Calu3 (cell line): Measurements from ENCODE around the gene EGFLAM. TPM values are rescaled to one million over a fixed set of nuclear protein-coding genes. Genes with fewer than 3 reads are reported as not detected.

Experiments used
- BruUV-seq: library from RNA; stranded (reverse); fragments of 400-500 nt; replicated peaks from 2 replicates; lab custom pipeline; 2021; lab: Mats Ljungman, UMichigan
- CTCF ChIA-PET: fragments of 300-600 bp; sonication (Branson Sonifier 250); formaldehyde crosslinking; loops from one replicate; lab custom pipeline; 2022; ENCODE audit warnings: antibody characterized with exemption; lab: Charles Lee
- DNase-seq: peaks from one replicate; pipeline ENCODE4 v3.0.0; 2022
- H3K27ac Mint-ChIP-seq: one replicate; pipeline ENCODE4 v1.8.0; 2022; ENCODE audit warnings: mixed read lengths; ENCODE audit not compliant: unreplicated experiment
- H3K27me3 Mint-ChIP-seq: one replicate; pipeline ENCODE4 v1.8.0; 2022; ENCODE audit warnings: mixed read lengths; ENCODE audit not compliant: unreplicated experiment
- H3K36me3 Mint-ChIP-seq: one replicate; pipeline ENCODE4 v1.8.0; 2022; ENCODE audit warnings: mild to moderate bottlenecking, moderate library complexity, mixed read lengths; ENCODE audit not compliant: insufficient read depth, unreplicated experiment
- H3K4me1 Mint-ChIP-seq: one replicate; pipeline ENCODE4 v1.8.0; 2022; ENCODE audit warnings: mild to moderate bottlenecking, low read depth, mixed read lengths; ENCODE audit not compliant: unreplicated experiment
- H3K4me3 Mint-ChIP-seq: one replicate; pipeline ENCODE4 v1.8.0; 2022; ENCODE audit warnings: mild to moderate bottlenecking, low read depth, moderate library complexity, mixed read lengths; ENCODE audit not compliant: unreplicated experiment
- H3K9me3 Mint-ChIP-seq: one replicate; pipeline ENCODE4 v1.8.0; 2022; ENCODE audit warnings: low read depth, mixed read lengths; ENCODE audit not compliant: unreplicated experiment
- intact Hi-C: fragments of 100-400 bp; cut with micrococcal nuclease; formaldehyde crosslinking; loops from one replicate; pipeline ENCODE4 v1.10.0; 2022; ENCODE audit not compliant: unreplicated experiment
- total RNA-seq: library from RNA; stranded (reverse); gene quantifications from 2 replicates; pipeline ENCODE4 v1.2.3, GENCODE V29; 2022
- TF ChIP-seq, protein P1 (sequence below): fragments of 200-600 bp; IDR thresholded peaks from one replicate; pipeline ENCODE4 v1.8.0; 2022; ENCODE audit warnings: antibody characterized with exemption; ENCODE audit not compliant: unreplicated experiment

EGFLAM gene
- total RNA-seq, 1 experiment from 2014 or later, result not detected

DNA sequence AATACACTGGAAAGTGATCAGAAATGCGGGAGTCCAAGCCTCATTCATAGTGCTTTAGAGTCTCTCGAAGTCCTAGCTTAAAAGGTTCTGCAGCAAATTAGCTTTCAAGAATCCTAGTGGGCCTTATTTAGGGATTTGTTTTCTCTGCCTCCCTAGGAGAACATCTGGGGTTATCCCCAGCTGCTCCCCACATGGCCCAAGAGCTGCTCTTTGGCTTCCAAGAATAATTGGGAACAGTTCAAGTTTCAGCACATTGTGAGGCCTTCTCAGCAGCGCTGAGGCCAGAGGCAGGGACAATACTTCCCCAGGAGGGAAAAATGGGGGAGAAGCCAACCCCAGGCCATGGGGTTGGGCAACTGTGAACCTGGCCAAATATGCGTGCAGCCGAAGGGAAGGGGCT lies 189.4 kb downstream of the EGFLAM start:
- no TSS peak for BruUV-seq
- intact Hi-C loops, result no loop called here
- TF ChIP-seq, protein P1, sequence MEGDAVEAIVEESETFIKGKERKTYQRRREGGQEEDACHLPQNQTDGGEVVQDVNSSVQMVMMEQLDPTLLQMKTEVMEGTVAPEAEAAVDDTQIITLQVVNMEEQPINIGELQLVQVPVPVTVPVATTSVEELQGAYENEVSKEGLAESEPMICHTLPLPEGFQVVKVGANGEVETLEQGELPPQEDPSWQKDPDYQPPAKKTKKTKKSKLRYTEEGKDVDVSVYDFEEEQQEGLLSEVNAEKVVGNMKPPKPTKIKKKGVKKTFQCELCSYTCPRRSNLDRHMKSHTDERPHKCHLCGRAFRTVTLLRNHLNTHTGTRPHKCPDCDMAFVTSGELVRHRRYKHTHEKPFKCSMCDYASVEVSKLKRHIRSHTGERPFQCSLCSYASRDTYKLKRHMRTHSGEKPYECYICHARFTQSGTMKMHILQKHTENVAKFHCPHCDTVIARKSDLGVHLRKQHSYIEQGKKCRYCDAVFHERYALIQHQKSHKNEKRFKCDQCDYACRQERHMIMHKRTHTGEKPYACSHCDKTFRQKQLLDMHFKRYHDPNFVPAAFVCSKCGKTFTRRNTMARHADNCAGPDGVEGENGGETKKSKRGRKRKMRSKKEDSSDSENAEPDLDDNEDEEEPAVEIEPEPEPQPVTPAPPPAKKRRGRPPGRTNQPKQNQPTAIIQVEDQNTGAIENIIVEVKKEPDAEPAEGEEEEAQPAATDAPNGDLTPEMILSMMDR, result no peak
- no peak for DNase-seq
- CTCF ChIA-PET, result no interaction called here
- Mint-ChIP-seq H3K27ac (no peak overlapping the region), H3K9me3 (no peaks in the 10 kb centered on the region), H3K36me3 (no peaks in the 10 kb centered on the region), H3K4me3 (no peak overlapping the region), H3K27me3 (peaks cover 45% of the 10 kb centered on the region), H3K4me1 (no peaks in the 10 kb centered on the region)

DNA sequence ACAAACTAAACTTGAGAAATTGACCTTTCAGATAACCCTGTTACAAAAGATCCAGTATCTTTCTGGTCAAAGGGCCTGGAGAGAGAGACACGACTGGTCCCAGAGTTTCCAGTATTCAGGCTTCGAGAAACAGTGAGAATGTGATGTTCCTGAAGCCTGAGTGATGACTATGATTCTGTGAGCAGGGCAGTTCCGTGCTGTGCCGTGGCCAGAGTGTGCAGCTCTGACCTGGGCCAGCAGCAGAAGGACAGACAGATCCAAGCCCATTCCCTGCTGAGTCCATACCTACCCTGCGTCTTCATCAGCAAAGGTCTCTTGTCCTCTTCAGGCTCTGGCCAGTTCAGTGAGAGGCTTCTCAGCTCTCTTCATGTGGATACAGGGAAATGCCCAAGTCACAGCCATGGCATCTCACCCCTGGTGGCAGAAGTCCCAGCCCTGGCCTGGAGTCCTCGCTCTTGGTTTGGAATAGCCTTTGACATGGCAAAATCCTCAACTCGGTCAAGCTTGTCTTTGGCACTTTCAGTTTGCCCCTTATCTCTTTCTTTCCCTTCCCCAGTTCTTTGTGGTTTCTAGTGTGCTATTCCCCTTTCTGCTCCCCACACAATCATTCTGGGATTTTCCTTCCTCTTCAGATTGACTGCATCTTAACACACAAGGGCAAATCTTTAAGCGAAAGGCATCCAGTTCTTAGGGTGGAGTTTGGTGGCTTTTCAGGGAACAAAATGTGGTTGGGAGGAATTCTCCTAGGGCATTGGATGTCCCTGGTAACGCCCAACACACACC lies 190.4 kb downstream of the EGFLAM start:
- H3K27ac Mint-ChIP-seq, result no peak overlapping the region
- H3K36me3 Mint-ChIP-seq, result no peaks in the 10 kb centered on the region
- no peaks in the 10 kb centered on the region for H3K4me1 Mint-ChIP-seq
- H3K27me3 Mint-ChIP-seq, result peaks cover 55% of the 10 kb centered on the region
- H3K4me3 Mint-ChIP-seq, result no peak overlapping the region
- intact Hi-C loops, result no loop called here
- BruUV-seq, result no TSS peak
- CTCF ChIA-PET, result no interaction called here
- no peak for DNase-seq
- no peaks in the 10 kb centered on the region for H3K9me3 Mint-ChIP-seq
- TF ChIP-seq, protein P1, result no peak

DNA sequence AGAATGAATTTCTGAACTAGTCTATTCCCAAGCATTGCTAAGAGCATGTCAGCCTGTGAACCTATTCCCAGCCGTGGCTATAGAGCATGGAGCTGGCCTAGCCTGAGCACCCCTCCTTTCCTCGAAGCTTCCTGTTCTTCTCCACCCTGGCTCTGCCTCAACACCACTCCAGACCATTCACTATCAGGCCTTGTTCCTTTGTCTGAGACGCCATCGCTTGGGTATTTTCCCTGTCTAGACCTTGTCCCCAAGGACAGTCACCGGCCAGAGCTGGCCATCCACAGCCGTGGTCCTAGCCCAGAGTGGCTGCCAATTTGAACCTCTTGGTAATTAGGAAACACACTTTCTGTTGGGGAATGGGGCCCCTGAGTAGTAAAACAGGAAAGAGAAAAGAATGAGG lies 192.3 kb downstream of the EGFLAM start:
- intact Hi-C loops, result no loop called here
- no peaks in the 10 kb centered on the region for H3K9me3 Mint-ChIP-seq
- peaks cover 67% of the 10 kb centered on the region for H3K27me3 Mint-ChIP-seq
- CTCF ChIA-PET, result no interaction called here
- BruUV-seq, result no TSS peak
- no peak overlapping the region for H3K4me3 Mint-ChIP-seq
- H3K27ac Mint-ChIP-seq, result no peak overlapping the region
- no peaks in the 10 kb centered on the region for H3K4me1 Mint-ChIP-seq
- no peaks in the 10 kb centered on the region for H3K36me3 Mint-ChIP-seq
- no peak for DNase-seq
- TF ChIP-seq, protein P1, result no peak

DNA sequence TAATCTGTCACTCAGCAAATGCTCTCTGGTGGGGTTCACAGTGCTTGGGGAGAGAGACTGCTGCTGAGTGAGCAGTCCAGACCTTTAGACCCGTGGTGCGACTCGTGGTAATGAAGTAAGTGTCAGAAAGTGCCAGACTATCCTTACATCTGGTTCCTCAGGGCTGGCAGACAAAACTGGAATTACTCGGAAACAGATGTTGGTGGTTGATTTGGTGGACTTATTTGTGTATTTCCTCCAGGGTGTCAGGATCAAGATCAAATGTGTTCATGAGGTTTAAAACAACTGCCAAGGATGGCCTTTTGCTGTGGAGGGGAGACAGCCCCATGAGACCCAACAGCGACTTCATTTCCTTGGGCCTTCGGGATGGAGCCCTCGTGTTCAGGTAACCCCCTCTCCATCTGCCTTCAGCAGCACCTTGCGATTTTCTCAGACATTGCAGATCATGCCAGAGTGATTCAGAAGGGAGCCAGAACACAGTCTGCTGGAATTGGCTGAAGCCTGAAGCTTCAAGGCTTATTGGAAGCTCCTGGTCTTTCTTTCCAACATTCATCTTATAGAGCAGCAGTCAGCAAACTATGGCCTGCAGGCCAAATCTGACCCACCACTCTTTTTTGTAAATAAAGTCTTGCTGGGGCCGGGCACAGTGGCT lies 192.8 kb downstream of the EGFLAM start:
- TF ChIP-seq, protein P1, result no peak
- intact Hi-C loops, result no loop called here
- Mint-ChIP-seq H3K9me3 (no peaks in the 10 kb centered on the region), H3K27me3 (peaks cover 67% of the 10 kb centered on the region), H3K4me3 (no peak overlapping the region), H3K27ac (no peak overlapping the region), H3K4me1 (no peaks in the 10 kb centered on the region), H3K36me3 (no peaks in the 10 kb centered on the region)
- no peak for DNase-seq
- no TSS peak for BruUV-seq
- CTCF ChIA-PET, result interaction anchor here (0.7 kb wide), 1 partner anchor 1371 kb away, joined by 8 read pairs; no protein-coding TSS in a partner anchor
